ENCODE results near the gene COMT. TPM values are rescaled to one million over a fixed set of nuclear protein-coding genes. Genes with fewer than 3 reads are reported as not detected.
"Not testable (repeated sequence)": the region's sequence is repeated elsewhere in the genome, so short reads cannot be mapped to it uniquely, and the experiment has no call there.

Gene COMT
- total and polyA plus RNA-seq, 4 donors: 75.3 to 430 (median 146) TPM

GRCh38 chr22:19921544-19922081, 20.0 kb upstream of the COMT start:
- peaks cover 10 to 24% (median 16%) of the 10 kb centered on the region in 4 donors for H3K36me3 ChIP-seq (ENCODE audit: control insufficient read depth in 4 of 4, insufficient read depth in 3 of 4, low read depth in 1 of 4, low read length in 3 of 4)
- WGBS: 62% methylated on average over 3 of the region's 3 CpGs
- no peaks in the 10 kb centered on the region for H3K27me3 ChIP-seq (ENCODE audit: control insufficient read depth in 4 of 4, insufficient read depth in 4 of 4, low read length in 3 of 4)
- H3K9ac ChIP-seq (ENCODE audit: low read depth in 1 of 2, low read length in 2 of 2): no peak overlapping the region
- H3K27ac ChIP-seq (ENCODE audit: low read depth in 1 of 2, low read length in 2 of 2): no peak overlapping the region
- DNase-seq (ENCODE audit: low spot score): no peak
- no peaks in the 10 kb centered on the region for H3K4me1 ChIP-seq (ENCODE audit: control insufficient read depth in 4 of 4, insufficient read depth in 4 of 4, low read length in 3 of 4)
- TF ChIP-seq HNF4A (conservative IDR thresholded peaks at IDR 0.05) (peak in 1 of 2 donors; percentile 9), RXRA (IDR thresholded peaks at IDR 0.05) (no peak)
- H3K4me3 ChIP-seq (ENCODE audit: low read depth in 1 of 3, low read length in 3 of 3): no peak overlapping the region
- H3K9me3 ChIP-seq (ENCODE audit: control insufficient read depth in 4 of 4, low read length in 3 of 4): no peaks in the 10 kb centered on the region

- Histone ChIP-seq H3K9me3 (ENCODE audit: control insufficient read depth in 4 of 4, low read length in 3 of 4) (no peaks in the 10 kb centered on the region), H3K36me3 (ENCODE audit: control insufficient read depth in 4 of 4, insufficient read depth in 3 of 4, low read depth in 1 of 4, low read length in 3 of 4) (peaks cover 3 to 4% (median 3%) of the 10 kb centered on the region in 4 donors), H3K4me1 (ENCODE audit: control insufficient read depth in 4 of 4, insufficient read depth in 4 of 4, low read length in 3 of 4) (no peaks in the 10 kb centered on the region), H3K27me3 (ENCODE audit: control insufficient read depth in 4 of 4, insufficient read depth in 4 of 4, low read length in 3 of 4) (no peaks in the 10 kb centered on the region), H3K4me3 (ENCODE audit: low read depth in 1 of 3, low read length in 3 of 3) (no peak overlapping the region), H3K9ac (ENCODE audit: low read depth in 1 of 2, low read length in 2 of 2) (no peak overlapping the region), H3K27ac (ENCODE audit: low read depth in 1 of 2, low read length in 2 of 2) (no peak overlapping the region)
- DNase-seq (ENCODE audit: low spot score): no peak
- no peak for TF ChIP-seq NR2F2 (IDR thresholded peaks at IDR 0.05)
- TF ChIP-seq FOXA2 (IDR thresholded peaks at IDR 0.05): no peak
- TF ChIP-seq ZBTB33 (IDR thresholded peaks at IDR 0.05): no peak
- no peak for TF ChIP-seq CTCF (IDR thresholded peaks at IDR 0.05; ENCODE audit: low read depth, low read length, missing input control)
- no peak for TF ChIP-seq TAF1 (conservative IDR thresholded peaks at IDR 0.05)
- no peak for TF ChIP-seq HNF4G (IDR thresholded peaks at IDR 0.05)
- no peak for TF ChIP-seq FOXA1 (IDR thresholded peaks at IDR 0.05)
- 90% methylated on average over 12 of the region's 12 CpGs for WGBS
Observed at GRCh38 chr22:19923914-19924513, 17.6 kb upstream of the COMT start.

- not testable (repeated sequence) for H3K4me1 ChIP-seq (ENCODE audit: control insufficient read depth in 4 of 4, insufficient read depth in 4 of 4, low read length in 3 of 4); H3K27ac ChIP-seq (ENCODE audit: low read depth in 1 of 2, low read length in 2 of 2); H3K9ac ChIP-seq (ENCODE audit: low read depth in 1 of 2, low read length in 2 of 2); H3K36me3 ChIP-seq (ENCODE audit: control insufficient read depth in 4 of 4, insufficient read depth in 3 of 4, low read depth in 1 of 4, low read length in 3 of 4); H3K4me3 ChIP-seq (ENCODE audit: low read depth in 1 of 3, low read length in 3 of 3); H3K27me3 ChIP-seq (ENCODE audit: control insufficient read depth in 4 of 4, insufficient read depth in 4 of 4, low read length in 3 of 4); H3K9me3 ChIP-seq (ENCODE audit: control insufficient read depth in 4 of 4, low read length in 3 of 4); DNase-seq (ENCODE audit: low spot score)
- 87% methylated on average over 11 of the region's 11 CpGs for WGBS
Observed at GRCh38 chr22:19926028-19926427, 15.5 kb upstream of the COMT start.

- Histone ChIP-seq H3K4me3 (ENCODE audit: low read depth in 1 of 3, low read length in 3 of 3) (no peak overlapping the region), H3K27me3 (ENCODE audit: control insufficient read depth in 4 of 4, insufficient read depth in 4 of 4, low read length in 3 of 4) (no peaks in the 10 kb centered on the region), H3K36me3 (ENCODE audit: control insufficient read depth in 4 of 4, insufficient read depth in 3 of 4, low read depth in 1 of 4, low read length in 3 of 4) (peaks cover 0 to 6% (median under 1%) of the 10 kb centered on the region in 4 donors), H3K9me3 (ENCODE audit: control insufficient read depth in 4 of 4, low read length in 3 of 4) (no peaks in the 10 kb centered on the region), H3K27ac (ENCODE audit: low read depth in 1 of 2, low read length in 2 of 2) (no peak overlapping the region), H3K4me1 (ENCODE audit: control insufficient read depth in 4 of 4, insufficient read depth in 4 of 4, low read length in 3 of 4) (no peaks in the 10 kb centered on the region), H3K9ac (ENCODE audit: low read depth in 1 of 2, low read length in 2 of 2) (no peak overlapping the region)
- DNase-seq (ENCODE audit: low spot score): no peak
- 92% methylated on average over 7 of the region's 7 CpGs for WGBS
- TF ChIP-seq CTCF (IDR thresholded peaks at IDR 0.05; ENCODE audit: low read depth, low read length, missing input control) (no peak), HNF4G (IDR thresholded peaks at IDR 0.05) (no peak), NR2F2 (IDR thresholded peaks at IDR 0.05) (no peak), YY1 (IDR thresholded peaks at IDR 0.05) (no peak), TAF1 (conservative IDR thresholded peaks at IDR 0.05) (no peak), RAD21 (IDR thresholded peaks at IDR 0.05) (no peak), FOXA1 (IDR thresholded peaks at IDR 0.05) (no peak), ATF3 (IDR thresholded peaks at IDR 0.05) (no peak), RXRA (IDR thresholded peaks at IDR 0.05) (no peak), EGR1 (IDR thresholded peaks at IDR 0.05; ENCODE audit: low read depth in 2 of 2) (no peak), JUND (IDR thresholded peaks at IDR 0.05) (no peak), ZBTB33 (IDR thresholded peaks at IDR 0.05) (no peak)
Observed at GRCh38 chr22:19927696-19928095, 13.9 kb upstream of the COMT start.

All from liver (tissue), 9 donors.